Mesodermal cell (in vitro differentiated cells): ENCODE data around the gene INSYN2B.
"Not testable (repeated sequence)": the region's sequence is repeated elsewhere in the genome, so short reads cannot be mapped to it uniquely, and the experiment has no call there.

ENCODE experiments used
- H3K27ac ChIP-seq: 2 replicates; pipeline ENCODE4 v1.7.0; 2013; ENCODE audit warnings: mild to moderate bottlenecking, low read depth, low read length, moderate library complexity; ENCODE audit not compliant: severe bottlenecking
- H3K36me3 ChIP-seq: 2 replicates; pipeline ENCODE4 v1.7.1; 2013; ENCODE audit warnings: mild to moderate bottlenecking, low read length, moderate library complexity; ENCODE audit not compliant: control insufficient read depth, insufficient read depth
- H3K4me1 ChIP-seq: one replicate; pipeline ENCODE4 v1.7.1; 2013; ENCODE audit warnings: mild to moderate bottlenecking, low read length; ENCODE audit not compliant: insufficient read depth, control insufficient read depth, poor library complexity, severe bottlenecking
- H3K4me3 ChIP-seq: 2 replicates; pipeline ENCODE4 v1.7.0; 2013; ENCODE audit warnings: low read length, control low read depth, mild to moderate bottlenecking; ENCODE audit not compliant: insufficient read depth, poor library complexity, severe bottlenecking; ENCODE audit errors: extremely low read depth
- H3K9me3 ChIP-seq: 2 replicates; pipeline ENCODE4 v1.7.1; 2013; ENCODE audit warnings: mild to moderate bottlenecking, low read length, moderate library complexity; ENCODE audit not compliant: control insufficient read depth
- WGBS, 2 experiments: methylation state at CpG; one replicate each; pipeline ENCODE4 v1.1.5; 2013; ENCODE audit warnings: missing lambda C conversion rate in 2 of 2; ENCODE audit not compliant: insufficient coverage in 2 of 2; 5-methylcytosine and 5-hydroxymethylcytosine counted together

Gene INSYN2B

DNA sequence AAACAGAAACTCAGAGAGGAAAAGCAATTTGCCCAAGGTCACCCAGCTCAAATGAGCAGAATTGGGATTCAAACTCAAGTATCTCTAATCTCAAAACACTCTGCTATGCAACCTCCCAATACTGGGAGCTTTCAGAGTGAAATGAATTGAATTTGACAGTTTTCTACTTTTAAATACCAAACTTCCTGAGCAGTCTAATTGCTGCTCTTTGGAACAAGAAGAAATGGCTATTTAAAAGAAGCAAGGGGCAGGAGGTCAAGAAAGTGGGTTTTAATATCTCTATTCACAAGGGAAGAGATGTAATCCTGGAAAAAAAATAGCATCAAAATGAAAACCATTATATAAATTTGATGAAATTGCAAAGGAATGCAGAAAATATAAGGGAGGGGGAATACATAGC lies 142.6 kb downstream of the INSYN2B start:
- H3K4me1 ChIP-seq = no peaks in the 10 kb centered on the region
- no peak overlapping the region for H3K4me3 ChIP-seq
- no peak overlapping the region for H3K27ac ChIP-seq
- H3K36me3 ChIP-seq = no peaks in the 10 kb centered on the region
- H3K9me3 ChIP-seq = no peaks in the 10 kb centered on the region

DNA sequence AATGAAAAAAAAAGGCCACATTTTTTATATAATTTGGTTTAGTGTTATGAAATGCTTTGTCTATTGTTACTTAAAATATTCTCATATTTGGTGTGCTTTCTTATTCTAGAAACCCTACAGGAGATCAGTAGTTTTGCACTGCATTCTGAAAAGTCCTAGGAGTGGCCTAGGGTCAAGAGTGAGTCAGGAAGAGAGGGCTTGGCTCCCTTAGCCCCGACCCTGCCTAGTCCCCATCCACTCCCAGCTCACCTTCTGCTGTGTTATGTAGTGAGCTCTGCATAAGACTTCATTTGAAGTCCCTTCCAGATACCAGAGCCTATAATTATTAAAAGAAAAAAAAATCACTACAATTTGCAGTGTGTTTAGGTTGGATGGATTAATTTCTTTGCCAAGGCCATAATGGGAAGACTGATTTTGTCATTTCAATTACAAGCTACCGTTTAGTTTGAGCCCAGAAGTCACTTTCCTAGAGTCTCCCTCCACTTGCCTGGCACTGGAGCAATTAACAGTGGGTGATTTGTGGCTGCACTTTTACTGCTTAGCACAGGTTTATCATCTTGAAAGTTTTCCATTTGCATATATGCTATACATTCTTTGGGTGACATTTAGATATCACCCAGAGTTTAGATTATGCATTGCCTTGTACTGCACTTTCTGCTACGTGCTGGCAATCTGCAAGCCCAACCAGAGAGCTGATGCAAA lies 143.3 kb downstream of the INSYN2B start:
- H3K4me3 ChIP-seq = no peak overlapping the region
- H3K4me1 ChIP-seq = no peaks in the 10 kb centered on the region
- no peaks in the 10 kb centered on the region for H3K9me3 ChIP-seq
- H3K36me3 ChIP-seq = no peaks in the 10 kb centered on the region
- no peak overlapping the region for H3K27ac ChIP-seq
- 73% methylated on average over 2 of the region's 3 CpGs; no CpG with 5 or more reads in 1 of the 2 experiments for WGBS, 2 experiments

DNA sequence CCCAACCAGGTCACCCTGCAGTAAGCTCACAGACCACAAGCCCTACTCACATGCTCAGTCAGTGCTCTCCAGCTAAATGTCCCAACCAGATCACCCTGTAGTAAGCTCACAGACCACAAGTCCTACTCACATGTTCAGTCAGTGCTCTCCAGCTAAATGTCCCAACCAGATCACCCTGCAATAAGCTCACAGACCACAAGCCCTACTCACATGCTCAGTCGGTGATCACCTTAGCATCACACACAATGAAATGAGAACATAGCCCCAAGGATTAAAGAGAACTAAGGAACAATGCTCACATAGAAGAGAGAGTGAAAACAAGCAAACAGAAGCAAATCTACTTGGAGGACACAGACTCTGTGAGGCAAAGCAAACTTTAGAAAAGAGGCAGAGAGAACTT lies 145.8 kb downstream of the INSYN2B start:
- not testable (repeated sequence) for H3K27ac ChIP-seq

DNA sequence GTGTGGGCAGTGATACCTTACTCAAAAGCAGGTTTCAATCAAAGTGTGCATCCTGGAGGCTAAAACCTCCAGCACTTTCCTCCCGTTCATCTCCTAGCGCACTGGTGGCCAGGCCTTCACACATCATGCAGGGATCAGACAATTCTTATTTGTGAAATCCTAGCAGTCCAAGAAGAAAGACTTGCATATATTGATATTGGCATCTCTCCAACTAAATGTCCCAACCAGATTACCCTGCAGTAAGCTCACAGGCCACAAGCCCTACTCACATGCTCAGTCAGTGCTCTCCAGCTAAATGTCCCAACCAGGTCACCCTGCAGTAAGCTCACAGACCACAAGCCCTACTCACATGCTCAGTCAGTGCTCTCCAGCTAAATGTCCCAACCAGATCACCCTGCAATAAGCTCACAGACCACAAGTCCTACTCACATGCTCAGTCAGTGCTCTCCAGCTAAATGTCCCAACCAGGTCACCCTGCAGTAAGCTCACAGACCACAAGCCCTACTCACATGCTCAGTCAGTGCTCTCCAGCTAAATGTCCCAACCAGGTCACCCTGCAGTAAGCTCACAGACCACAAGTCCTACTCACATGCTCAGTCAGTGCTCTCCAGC lies 146.5 kb downstream of the INSYN2B start:
- H3K4me1 ChIP-seq, H3K27ac ChIP-seq, H3K36me3 ChIP-seq, H3K4me3 ChIP-seq, H3K9me3 ChIP-seq: not testable (repeated sequence)
- 100% methylated on average over 2 of the region's 2 CpGs for WGBS, 2 experiments

More for the DNA sequence above, 145.8 kb downstream of the INSYN2B start:
- not testable (repeated sequence) for H3K4me1 ChIP-seq, H3K4me3 ChIP-seq, H3K36me3 ChIP-seq, H3K9me3 ChIP-seq
- WGBS, 2 experiments = 100% methylated on average over 1 of the region's 1 CpG; no CpG with 5 or more reads in 1 of the 2 experiments

GRCh38 chr5:169832845-169833244 lies 147.4 kb downstream of the INSYN2B start:
- H3K9me3 ChIP-seq = no peaks in the 10 kb centered on the region
- H3K36me3 ChIP-seq = no peaks in the 10 kb centered on the region
- H3K4me1 ChIP-seq = no peaks in the 10 kb centered on the region
- no peak overlapping the region for H3K4me3 ChIP-seq
- H3K27ac ChIP-seq = no peak overlapping the region

DNA sequence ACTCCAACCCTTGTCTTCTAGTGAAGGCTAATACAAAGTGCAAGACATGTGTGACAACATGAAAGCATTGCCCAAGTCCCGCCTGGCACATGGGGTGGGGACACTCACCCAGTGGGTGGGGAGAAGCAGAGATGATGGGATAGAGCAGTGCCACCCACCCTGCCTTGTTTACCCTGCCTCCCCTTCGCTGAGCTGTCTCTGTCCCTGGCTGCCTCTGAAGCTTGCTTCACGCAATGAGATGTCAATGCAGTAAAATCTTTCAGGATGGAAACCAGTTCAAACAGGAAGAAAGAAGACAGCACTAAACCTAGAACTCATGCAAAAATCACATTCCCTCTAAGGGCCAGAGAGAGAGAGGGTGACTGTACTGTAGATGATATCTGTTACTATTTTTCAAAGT lies 148.0 kb downstream of the INSYN2B start:
- no peaks in the 10 kb centered on the region for H3K9me3 ChIP-seq
- H3K27ac ChIP-seq = no peak overlapping the region
- no peak overlapping the region for H3K4me3 ChIP-seq
- 83 to 90% methylated on average over 1 to 2 of the region's 3 CpGs for WGBS, 2 experiments
- no peaks in the 10 kb centered on the region for H3K36me3 ChIP-seq
- H3K4me1 ChIP-seq = no peaks in the 10 kb centered on the region

DNA sequence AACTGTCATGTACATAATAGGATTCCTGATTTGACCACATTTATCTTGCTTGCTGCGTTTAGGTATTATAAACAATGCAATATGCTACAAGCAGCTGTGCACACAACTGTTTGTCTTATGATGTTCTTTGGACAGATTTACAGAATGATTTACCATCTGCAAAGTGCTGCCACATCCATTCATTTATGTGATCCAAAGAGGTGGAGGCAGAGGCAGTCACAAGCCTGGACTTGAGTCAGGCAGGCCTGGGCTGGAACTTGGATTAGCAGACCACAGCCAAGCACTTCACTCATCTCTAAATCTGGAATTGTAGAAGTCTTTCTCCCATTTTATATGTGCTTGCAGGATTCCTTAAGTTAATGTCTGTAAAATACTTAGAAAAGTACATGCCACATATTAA lies 149.0 kb downstream of the INSYN2B start:
- no peak overlapping the region for H3K4me3 ChIP-seq
- no CpG with 5 or more reads among the region's 1 CpG for WGBS, 2 experiments
- H3K4me1 ChIP-seq = no peaks in the 10 kb centered on the region
- H3K27ac ChIP-seq = no peak overlapping the region
- H3K9me3 ChIP-seq = no peaks in the 10 kb centered on the region
- no peaks in the 10 kb centered on the region for H3K36me3 ChIP-seq

- no peak overlapping the region for H3K4me3 ChIP-seq
- H3K36me3 ChIP-seq = no peaks in the 10 kb centered on the region
- H3K9me3 ChIP-seq = no peaks in the 10 kb centered on the region
- no peak overlapping the region for H3K27ac ChIP-seq
- 87 to 93% methylated on average over 3 of the region's 4 CpGs for WGBS, 2 experiments
- no peaks in the 10 kb centered on the region for H3K4me1 ChIP-seq
Observed at GRCh38 chr5:169828385-169828784, 151.9 kb downstream of the INSYN2B start.

GRCh38 chr5:169827769-169828168 lies 152.5 kb downstream of the INSYN2B start:
- no peak overlapping the region for H3K27ac ChIP-seq
- 80 to 100% methylated on average over 1 of the region's 3 CpGs for WGBS, 2 experiments
- no peaks in the 10 kb centered on the region for H3K9me3 ChIP-seq
- no peaks in the 10 kb centered on the region for H3K4me1 ChIP-seq
- no peak overlapping the region for H3K4me3 ChIP-seq
- no peaks in the 10 kb centered on the region for H3K36me3 ChIP-seq

- no peaks in the 10 kb centered on the region for H3K4me1 ChIP-seq
- H3K9me3 ChIP-seq = no peaks in the 10 kb centered on the region
- no peak overlapping the region for H3K27ac ChIP-seq
- 57 to 76% methylated on average over 3 to 4 of the region's 5 CpGs for WGBS, 2 experiments
- no peaks in the 10 kb centered on the region for H3K36me3 ChIP-seq
- no peak overlapping the region for H3K4me3 ChIP-seq
Observed at GRCh38 chr5:169826618-169827017, 153.7 kb downstream of the INSYN2B start.

DNA sequence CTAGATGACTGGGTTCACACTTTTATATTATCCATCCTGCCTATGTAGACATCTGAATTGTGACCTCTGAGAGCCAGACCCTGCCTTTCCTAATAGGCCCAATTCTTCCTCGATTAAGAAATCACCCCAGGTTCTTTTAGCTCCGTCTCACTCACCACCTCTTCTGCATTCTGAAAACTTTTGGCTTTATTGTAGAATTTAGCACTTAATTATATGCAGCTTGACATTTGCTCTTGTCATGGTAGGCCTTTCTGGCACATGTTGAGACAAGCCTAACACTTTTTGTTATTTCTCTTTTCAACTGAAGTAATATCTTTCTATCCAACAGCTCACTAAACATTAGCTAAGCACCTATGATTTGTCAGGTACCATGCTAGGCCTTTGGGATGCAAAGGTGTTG lies 163.3 kb downstream of the INSYN2B start:
- Histone ChIP-seq H3K9me3 (no peaks in the 10 kb centered on the region), H3K4me3 (no peak overlapping the region), H3K36me3 (no peaks in the 10 kb centered on the region), H3K27ac (no peak overlapping the region), H3K4me1 (no peaks in the 10 kb centered on the region)
- WGBS, 2 experiments = 100% methylated on average over 1 of the region's 2 CpGs; no CpG with 5 or more reads in 1 of the 2 experiments
